Measurements from ENCODE around the gene ABLIM2.
"Not testable (repeated sequence)": the region's sequence is repeated elsewhere in the genome, so short reads cannot be mapped to it uniquely, and the experiment has no call there.

Gene ABLIM2

DNA sequence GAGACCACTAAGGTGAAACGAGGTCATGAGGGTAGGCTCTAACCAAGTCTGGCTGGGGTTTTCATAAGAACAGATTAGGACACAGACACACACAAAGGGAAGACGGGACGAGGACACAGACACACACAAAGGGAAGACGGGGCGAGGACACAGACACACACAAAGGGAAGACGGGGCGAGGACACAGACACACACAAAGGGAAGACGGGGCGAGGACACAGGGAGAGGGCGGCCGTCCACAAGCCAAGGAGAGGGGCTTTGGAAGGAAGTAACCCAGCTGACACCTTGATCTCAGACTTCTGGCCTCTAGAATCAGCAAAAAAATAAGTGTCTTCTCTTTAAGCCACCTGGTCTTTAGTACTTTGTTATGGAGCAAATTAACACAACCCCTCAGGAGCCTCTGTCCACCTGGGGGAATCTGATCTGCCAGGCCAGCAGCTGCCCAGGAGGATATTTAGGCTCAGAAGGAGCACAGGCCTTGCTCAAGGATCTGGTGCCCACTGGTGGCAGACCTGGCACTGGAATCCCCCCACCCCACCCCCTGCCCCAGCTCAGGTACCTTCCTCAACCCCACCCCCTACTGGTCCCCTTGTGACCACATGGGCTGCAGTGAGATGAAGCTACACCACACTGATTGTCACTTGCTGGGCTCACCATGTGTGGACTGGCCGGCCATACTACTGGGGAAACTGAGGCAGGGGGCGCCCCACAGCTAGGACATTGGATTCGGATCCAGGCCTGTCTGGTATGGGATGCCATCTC lies 2.8 kb downstream of the ABLIM2 start:
- DNase-seq, result no peak

DNA sequence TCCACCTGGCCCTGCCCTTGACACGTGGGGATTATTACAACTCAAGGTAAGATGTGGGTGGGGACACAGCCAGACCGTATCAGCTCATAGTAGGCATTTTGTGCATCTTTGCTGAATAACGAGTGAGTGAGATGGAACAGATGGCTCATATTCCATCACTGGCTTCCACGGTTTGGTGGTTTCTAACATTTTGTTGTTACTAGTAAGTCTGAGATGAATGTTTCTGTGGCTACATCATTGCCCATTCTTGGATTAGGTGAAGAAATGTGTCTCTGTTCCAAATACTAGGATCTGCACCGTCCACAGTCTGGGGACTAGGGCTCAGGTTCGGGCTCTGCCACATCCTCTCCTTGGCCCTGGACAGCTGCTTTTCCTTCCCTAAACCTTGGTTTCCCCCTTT lies 3.6 kb downstream of the ABLIM2 start:
- no peak for DNase-seq

DNA sequence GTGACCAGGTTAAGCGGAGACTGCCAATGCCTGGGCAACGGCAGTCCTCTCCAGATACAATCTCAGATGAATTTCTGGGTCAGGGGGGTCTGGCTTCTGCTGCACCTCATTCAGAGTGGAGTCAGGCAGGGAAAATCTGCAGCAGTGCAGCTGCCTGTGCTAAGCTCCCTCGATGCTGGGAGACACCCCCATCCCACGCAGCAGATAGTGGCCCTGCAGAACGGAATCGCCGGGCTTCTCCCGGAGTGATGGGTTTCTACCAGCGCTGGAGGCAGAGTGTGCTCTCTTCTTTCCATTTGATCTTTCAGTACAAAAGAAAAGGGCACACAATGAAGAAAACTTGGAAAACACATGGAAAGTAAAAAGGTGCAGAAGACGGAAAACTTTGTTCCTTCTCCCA lies 5.2 kb downstream of the ABLIM2 start:
- DNase-seq, result no peak

DNA sequence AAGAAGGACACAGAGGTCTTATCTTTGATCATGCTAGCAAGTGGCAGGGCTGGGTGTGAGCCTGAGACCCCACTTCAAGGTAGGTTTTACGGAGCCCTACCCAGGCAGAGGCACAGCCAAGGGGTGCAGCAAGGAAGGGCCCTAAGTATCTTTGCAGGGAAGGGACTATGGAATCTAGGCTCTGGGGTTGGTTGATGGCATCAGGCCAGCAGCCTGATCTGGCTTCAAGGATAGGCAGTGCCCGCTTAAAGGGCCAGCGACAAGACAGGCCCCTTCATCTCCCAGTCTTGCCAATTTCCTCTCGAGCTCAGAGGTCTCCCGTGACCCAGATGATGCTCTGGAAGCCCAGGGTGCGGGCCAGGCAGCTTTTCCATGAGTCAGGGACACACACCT lies 5.8 kb downstream of the ABLIM2 start:
- no peak for DNase-seq

DNA sequence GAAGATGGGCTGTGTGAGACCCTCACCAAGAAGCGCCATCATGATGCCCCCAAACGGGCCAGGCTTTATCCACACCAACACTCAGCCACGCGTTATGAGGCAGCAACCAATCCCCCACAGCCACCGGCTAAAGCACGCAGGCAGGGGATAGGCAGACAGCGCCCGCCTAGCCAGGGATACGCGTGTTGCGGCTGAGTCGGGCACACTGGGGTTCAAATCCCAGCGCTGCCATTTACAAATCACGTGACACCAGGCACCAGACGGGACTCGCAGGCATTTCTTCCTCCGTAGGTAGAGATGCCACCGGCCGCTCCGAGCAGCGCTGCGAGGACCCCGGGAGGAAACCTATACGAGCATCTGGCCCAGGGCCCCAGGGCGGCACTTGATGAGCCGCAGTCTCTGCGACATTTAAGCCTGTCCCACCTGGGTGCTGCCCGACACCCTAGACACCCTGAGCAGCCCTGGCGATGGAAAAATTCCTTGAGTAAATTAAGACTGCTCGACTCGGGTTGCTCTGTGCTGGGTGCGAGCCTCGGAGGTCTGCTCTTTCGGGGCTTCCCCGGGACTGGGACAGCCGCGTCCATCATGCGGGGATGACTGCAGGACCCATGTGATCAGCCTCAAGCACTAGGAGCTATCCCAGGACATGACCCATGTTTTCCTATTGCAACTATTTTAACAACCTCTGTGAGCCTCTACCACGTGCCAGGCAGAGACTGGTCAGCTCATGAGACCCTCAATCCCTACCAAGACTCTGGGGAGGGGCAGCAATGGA lies 6.3 kb downstream of the ABLIM2 start:
- DNase-seq, result no peak

DNA sequence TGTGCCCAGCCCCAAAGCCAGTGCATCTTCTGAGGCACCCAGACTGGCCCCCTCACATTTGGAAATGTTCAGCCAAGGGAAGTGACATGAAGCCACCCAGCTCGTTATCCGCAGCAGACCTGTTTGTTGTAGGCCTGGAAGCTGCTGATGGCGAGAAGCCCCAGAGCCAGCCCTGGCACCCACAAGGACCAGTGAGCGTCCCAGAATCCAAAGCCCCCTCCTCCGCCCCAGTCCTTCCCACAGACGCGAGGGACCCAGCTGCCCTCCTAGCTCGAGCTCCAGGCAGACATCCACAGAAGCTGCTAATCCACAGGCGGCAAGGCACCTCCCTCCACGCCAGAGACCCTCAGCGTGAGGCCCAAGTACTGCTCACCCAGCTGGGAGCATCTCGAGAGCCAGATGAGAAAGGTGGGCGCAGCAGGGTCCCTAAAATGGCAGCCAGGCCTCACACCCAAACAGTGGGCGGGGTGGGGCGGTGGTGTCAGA lies 7.4 kb downstream of the ABLIM2 start:
- DNase-seq, result no peak

DNA sequence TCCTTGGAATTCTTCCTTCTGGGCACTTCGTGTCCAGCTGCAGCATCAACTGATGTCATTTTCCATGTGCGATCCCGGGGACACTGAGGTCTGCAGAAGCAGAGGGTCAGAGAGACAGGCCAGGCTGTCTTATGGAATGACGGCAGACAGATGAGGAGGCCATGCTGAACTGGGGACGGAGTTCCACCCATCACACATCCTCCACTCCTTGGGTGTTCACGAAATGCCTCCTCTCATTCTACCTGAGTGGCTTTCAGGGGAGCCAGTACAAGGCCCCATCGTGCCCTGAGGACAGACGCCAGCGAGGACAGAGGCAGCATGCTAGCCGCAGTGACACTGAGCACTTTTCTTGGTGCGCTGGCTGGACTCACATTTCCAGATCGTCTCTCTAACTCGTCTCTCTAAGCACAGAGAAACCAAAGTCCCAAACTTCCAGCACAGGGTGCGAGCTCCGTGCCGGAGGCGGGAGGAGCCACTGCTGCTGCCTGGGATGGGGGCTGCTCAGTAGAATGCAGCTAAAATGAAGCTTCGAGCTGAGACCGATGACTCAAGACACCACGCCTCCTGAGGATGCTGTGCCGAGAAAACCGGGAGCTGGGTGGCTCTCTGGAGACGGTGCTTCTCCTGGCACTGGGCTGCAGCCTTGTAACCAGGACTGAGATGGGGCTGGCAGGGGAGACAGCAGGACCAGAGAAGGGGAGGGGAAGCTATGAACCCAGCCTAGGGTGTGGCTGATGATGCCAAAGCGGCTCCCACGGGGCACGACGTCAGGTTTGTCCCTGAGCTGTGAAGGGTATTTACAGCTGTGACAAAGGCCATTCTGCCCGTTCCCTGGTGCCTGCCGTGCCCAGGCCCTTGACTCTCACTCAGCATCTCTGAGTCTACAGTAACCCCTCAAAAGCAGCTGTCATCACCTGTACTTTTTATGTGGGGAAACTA lies 8.2 kb downstream of the ABLIM2 start:
- DNase-seq, result no peak

DNA sequence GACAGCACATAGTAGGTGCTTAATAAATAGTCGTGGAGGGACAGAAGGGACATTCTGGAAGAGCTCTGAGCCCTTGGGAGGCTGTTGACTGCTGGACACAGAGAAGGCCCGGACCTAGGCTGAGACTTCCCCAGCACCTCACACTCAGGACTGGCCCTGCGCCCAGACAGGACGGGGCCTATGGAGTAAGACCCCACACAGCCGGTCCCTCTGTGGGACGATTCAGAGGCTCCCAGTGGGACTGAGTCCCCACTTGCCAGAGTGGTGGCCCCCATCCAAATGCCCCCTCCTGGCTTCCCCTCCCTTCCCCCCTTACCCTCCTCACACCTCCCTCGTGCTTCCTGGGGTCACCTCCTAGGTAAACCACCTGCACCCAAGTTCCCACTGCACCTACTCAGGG lies 8.9 kb downstream of the ABLIM2 start:
- DNase-seq, result no peak

DNA sequence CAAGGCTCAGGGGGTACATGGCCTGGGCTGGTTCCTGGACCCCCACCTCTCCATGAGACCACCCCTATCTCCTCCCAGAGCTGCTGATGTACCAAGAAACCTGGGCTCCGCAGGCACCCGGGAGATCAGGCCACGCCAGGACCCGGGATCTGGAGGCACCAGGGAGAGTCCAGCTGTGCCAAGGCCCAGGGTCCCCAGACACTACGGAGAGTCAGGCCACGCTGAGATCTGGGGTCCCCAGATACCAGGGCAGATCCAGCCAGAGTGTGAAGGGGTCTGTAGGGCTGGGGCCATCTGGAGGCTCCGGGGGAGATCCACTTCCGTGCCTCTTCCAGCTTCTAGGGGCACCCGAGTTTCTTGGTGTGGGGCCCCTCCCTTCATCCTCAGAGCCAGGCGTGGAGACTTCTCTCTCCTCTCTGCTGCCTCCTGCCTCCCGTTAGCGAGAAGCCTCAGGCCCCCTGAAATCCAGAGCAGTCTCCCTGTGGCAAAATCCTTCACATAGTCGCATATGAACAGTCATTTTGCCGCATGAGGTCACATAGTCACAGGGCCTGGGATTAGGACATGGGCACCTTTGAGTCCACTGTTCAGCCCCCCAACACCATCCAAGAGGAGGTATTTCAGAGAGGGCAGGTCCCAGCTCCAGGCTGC lies 9.7 kb downstream of the ABLIM2 start:
- no peak for DNase-seq

DNA sequence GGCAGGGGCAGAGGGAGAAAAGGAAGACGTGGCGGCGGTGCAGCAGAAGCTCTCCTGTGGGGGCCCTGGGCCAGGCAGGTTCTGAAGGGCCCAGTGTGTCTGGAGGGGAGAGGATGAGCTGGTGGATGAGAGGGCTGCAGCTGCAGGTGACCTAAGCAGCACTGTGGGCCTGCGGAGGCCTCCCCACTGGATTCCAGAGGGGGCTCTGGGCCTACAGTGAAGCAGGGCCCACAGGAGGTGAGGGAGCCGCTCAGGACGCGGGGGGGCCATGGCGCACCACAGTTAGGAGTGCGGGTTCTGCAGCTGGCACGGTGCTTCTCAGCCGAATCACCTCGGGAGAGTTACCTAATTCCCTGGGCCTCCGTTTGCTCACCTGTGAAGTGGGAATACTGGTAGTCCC lies 10.5 kb downstream of the ABLIM2 start:
- DNase-seq, result no peak

DNA sequence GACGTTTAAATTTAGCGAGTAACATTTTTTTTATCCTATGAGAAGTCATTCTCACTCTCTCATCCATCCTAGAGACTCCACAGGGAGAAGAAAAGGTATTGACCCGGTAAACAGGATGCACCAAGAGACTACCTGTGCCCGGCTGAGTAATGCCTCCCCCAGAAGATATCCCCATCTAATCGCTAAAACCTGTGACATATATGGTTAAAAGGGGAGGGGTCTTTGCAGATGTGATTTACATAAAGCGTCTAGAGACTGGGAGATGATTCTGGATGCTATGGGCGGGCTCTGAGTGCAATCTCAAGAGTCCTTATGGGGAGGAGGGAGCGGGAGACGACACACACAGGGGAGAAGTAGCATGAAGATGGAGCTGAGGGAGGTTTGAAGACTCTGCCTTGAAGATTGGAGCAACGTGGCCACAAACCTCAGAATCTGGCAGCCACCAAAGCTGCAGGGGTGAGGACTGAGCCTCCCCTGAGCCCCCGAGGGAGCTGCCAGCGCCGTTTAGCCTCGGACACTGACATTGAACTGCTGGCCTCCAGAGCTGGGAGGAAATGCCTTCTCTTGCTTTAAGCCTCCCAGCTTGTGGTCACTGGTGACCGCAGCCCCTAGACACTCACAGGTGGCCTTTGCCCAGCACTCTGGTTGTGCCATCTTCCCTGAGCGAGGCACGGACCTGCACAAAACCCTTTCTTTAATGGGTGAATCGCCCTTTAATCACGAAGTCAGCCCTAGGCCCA lies 11.2 kb downstream of the ABLIM2 start:
- DNase-seq, result no peak

DNA sequence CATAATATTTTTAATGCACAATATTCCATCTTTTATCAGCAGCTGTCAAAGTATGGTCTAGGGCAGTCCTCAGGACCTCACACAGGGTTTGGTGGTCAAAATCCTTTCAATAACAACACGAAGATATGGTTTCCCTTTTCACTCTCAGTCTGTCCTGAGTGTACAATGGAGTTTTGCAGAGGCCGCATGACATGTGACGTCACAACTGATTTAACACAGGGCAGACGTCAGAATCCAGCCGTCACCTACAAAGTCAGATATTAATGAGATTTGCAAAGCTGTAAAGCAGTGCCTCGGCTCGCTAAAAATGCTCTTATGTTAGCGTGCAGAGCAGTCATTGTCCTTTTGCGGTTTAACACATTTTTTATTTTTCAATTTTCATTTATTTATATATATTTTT lies 12.5 kb downstream of the ABLIM2 start:
- DNase-seq, result no peak

DNA sequence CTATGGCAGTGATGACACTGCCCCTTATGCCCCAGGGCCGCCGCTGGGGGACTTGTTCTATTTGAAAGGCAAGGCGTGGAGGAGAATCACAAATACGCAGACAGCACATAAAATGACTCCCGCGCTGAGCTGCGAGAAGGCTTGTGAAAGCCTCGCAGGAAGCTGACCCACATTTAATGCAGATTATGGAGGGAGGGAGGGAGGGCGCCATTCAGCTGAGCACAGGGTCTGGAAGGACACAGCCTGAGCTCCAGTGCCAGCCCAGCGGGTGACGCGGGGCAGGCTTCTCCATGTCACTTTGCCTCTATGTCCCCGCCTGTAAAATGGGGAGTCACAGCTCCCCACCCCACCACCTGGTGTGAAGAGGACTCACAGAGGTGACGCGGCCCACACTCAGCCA lies 14.3 kb downstream of the ABLIM2 start:
- DNase-seq, result no peak

DNA sequence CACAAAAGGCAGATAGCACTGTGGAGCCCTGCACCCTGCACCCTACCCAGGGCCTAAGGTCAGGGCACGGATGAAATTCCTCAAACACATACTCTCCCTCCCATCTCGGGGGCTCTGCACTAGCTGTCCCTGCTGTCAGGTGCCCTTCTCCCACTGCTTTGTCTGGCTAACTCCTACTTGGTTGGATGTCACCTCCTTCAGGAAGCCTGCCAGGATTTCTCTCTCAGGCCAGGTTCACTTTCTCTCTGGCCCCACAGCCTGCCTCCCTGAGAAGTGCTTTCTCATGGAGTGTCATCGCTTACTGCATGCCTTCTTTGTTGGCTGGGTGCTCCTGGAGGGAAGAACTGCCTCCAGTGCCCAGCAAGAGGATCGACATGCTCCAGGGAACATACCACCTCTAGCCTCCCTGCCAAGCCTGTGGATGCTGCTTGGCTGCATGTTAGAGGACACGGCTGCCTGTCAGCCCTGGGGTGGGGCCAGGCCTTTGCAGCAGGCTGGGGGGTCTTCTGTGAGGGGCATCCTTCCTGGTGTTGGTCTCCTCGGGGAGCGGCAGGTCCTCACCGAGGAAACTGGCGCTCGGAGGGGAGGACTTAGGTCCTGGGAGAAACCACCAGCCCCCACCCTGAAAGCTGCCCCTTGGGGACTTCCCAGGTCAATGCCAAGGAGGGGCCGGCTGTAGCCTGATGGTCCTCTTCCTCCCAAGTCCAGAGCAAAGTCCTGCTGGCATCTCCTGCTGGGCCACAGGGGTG lies 15.0 kb downstream of the ABLIM2 start:
- DNase-seq, result no peak

DNA sequence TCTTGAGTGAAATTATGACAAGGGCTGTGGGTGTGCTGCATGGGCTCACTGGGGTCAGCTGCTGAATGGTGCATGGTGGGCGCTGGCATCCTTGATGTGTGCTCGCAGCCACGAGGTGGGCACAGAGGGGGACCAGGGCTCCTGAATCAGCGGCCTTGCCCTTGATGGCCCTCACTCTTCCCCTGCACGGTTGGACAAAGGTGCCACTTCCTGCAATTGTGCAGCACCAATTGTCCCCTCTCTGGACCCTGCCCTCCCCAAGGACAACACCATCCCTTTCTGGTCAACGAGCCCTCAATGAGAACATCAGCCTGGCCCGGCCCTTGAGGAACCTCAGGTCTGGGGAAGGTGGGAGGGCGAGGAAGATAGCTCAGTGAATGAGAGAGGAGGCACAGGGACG lies 16.1 kb downstream of the ABLIM2 start:
- no peak for DNase-seq

DNA sequence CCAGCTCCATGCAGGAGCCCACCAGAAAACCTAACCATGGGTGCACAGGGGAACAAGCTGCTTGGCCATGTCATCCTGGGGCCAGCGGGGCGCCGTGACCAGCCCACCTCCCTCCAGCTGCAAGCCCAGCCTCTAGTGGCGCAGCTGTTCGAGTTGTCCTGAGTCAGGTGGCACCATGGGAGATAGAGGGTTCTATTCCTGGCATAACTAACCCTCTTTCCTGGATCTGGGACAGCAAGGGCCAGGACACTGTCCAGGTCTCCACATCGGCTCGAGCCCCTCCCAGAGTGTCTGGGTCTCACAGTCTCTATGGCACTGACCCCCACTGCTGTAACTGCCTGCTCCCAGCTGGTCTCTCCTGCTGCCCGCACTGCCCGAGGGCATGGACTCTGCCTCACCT lies 16.7 kb downstream of the ABLIM2 start:
- DNase-seq, result no peak

DNA sequence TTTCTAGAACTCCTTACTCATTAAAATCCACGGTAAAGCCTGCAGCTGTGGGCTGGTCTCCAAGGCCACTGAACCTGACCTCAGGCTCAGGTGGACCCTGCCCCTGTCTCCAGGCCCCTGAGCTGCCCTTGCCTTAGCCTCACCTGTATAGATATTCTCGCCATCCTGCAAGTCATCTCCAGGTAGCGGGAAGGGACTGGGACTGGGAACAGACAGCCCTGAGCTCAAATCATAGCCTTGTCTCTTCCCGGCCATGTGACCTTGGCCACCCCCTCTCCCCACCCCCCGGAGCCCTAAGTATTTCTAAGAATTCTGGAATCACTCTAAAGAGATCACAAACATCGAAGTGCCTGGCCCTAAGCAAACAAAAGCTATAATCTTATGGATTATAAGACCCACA lies 17.7 kb downstream of the ABLIM2 start:
- DNase-seq, result no peak

DNA sequence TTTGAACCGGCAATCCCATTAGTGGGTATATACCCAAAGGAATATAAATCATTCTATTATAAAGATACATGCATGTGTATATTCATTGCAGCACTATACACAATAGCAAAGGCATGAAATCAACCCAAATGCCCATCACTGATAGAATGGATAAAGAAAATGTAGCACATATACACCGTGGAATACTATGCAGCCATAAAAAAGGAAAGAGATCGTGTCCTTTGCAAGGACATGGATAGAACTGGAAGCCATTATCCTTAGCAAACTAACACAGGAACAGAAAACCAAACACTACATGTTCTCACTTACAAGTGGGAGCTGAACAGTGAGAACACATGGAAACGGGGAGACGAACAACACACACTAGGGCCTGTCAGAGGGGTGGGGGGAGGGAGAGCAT lies 18.9 kb downstream of the ABLIM2 start:
- DNase-seq, result not testable (repeated sequence)

DNA sequence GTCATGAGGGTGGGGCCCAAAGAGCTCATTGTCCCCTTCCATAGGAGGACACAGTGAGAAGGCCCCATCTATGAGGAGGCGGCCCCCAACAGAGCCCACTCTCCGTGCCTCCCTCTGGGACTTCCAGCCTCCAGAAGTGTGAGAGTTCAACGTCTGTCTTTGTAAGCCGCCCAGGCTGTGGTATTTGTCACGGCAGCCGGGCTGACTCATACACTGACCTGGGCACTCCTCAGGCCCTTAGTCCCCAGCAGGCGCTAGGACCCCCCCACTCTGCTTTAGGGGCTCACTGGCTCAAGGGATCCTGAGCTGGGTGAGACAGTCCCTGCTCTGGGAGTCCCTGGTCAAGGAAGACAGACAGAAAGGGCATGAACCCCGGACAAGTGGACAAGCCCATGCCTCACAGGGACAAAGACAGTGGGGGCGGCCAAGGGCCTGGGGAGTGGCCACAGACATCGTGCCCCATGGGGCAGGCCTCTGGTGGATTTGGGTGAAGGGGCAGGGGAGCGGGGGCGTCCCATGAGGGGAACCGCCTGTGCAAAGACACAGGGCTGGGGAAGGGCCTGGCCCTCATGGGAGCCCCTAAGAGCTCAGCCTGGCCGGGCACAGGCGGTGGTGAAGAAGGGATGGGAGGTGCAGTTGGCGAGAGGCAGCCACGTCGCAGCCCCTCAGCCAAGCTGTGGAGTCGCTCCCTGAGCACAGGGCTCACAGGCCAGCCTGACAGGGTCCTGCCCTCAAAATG lies 21.5 kb downstream of the ABLIM2 start:
- DNase-seq, result no peak

DNA sequence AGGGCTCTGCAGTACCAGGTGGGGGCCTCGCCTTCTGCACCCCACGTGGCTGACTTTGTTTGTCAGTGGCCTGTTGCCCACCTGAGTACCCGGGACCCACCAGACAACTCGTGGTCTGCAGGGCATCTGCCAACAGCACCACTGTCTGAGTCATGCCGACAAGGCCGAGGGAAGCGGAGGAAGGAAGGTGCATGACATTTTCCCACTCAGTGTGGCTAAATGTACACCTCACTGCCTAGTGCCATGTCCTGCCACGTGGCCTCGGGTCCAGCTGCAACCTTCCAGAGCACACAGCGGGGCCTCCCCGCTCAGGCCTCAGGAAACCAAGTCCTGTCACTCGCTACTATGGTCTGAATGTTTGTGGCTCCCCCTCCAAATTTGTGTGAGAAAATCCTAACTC lies 22.1 kb downstream of the ABLIM2 start:
- no peak for DNase-seq

DNA sequence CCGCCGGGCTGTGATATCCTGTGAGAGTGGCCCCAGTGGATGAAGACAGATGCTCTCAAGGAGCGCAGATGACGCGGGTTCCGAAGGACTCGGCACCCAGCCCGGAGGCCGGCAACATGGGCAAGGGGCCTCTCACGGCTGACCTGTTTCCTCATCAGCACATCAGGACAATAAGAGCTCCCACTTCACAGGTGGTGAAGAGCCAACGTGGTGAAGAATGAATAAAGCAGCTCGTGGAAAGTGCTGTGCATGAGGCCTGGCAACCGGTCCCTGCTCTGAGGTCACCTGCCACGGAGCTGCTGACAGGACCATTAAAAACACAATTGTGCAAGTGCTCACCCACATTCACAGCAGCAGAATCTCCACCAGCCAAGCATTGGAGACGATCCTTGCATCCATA lies 22.9 kb downstream of the ABLIM2 start:
- no peak for DNase-seq

Data from stimulated activated naive CD4-positive, alpha-beta T cell treated with Interleukin-2 at 50 U/mL for 16 hours (primary cell).